Measurements from ENCODE around the gene ARMH1.
"Not testable (repeated sequence)": the region's sequence is repeated elsewhere in the genome, so short reads cannot be mapped to it uniquely, and the experiment has no call there.

ARMH1 gene

DNA sequence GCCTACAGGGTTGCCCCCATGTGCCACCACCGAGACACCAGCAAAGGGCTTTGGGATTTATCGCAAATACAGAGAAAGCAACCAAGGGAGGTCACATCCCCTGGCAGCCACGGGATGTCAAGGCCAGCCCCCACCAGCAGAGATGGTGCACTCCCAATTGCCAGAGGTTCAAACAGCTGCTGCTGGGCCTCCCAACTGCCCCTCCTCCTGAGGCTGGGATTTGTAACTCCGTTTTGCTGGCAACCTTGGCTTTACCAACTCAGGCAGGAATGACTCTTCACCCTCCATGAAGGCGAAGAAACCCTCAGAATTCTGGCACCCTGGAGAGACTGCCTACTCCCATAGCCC lies 11.9 kb upstream of the ARMH1 start:
- no peaks in the 10 kb centered on the region for H3K27me3 ChIP-seq (ENCODE audit: insufficient read depth, low read depth)
- no peaks in the 10 kb centered on the region for H3K36me3 ChIP-seq (ENCODE audit: insufficient read depth)
- H3K27ac ChIP-seq = no peak overlapping the region
- no peaks in the 10 kb centered on the region for H4K20me1 ChIP-seq (ENCODE audit: insufficient read depth)
- no peak overlapping the region for H2AFZ ChIP-seq (ENCODE audit: low read depth)
- H3K4me2 ChIP-seq = no peak overlapping the region
- no peak overlapping the region for H3K4me3 ChIP-seq (IDR thresholded peaks at IDR 0.05; ENCODE audit: insufficient read depth, low read depth, low read length)
- no peaks in the 10 kb centered on the region for H3K4me1 ChIP-seq (ENCODE audit: low read depth, poor library complexity, severe bottlenecking)
- no peak overlapping the region for H3K9ac ChIP-seq
- no peaks in the 10 kb centered on the region for H3K79me2 ChIP-seq (ENCODE audit: insufficient read depth, low read depth)
- TF ChIP-seq, protein P1, sequence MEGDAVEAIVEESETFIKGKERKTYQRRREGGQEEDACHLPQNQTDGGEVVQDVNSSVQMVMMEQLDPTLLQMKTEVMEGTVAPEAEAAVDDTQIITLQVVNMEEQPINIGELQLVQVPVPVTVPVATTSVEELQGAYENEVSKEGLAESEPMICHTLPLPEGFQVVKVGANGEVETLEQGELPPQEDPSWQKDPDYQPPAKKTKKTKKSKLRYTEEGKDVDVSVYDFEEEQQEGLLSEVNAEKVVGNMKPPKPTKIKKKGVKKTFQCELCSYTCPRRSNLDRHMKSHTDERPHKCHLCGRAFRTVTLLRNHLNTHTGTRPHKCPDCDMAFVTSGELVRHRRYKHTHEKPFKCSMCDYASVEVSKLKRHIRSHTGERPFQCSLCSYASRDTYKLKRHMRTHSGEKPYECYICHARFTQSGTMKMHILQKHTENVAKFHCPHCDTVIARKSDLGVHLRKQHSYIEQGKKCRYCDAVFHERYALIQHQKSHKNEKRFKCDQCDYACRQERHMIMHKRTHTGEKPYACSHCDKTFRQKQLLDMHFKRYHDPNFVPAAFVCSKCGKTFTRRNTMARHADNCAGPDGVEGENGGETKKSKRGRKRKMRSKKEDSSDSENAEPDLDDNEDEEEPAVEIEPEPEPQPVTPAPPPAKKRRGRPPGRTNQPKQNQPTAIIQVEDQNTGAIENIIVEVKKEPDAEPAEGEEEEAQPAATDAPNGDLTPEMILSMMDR (conservative IDR thresholded peaks at IDR 0.05; ENCODE audit: low read depth, low read length) = no peak

DNA sequence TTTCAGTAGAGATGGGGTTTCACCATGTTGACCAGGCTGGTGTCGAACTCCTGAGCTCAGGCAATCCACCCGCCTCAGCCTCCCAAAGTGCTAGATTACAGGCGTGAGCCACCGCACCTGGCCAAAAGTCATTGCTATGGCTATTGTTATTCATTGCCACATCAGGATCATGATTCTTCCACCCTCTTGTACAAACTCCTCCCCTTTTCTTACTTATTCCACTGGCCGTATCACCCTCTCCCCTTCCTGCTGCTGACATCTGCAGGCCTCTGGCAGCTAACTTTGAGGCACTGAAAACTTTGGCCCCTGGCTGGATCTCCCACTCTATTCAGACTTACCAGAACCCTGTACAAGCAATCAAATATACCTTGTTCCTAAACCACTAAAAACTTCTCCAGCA lies 11.1 kb upstream of the ARMH1 start:
- TF ChIP-seq, protein P1 (conservative IDR thresholded peaks at IDR 0.05; ENCODE audit: low read depth, low read length) = no peak
- H3K79me2 ChIP-seq (ENCODE audit: insufficient read depth, low read depth) = no peaks in the 10 kb centered on the region

DNA sequence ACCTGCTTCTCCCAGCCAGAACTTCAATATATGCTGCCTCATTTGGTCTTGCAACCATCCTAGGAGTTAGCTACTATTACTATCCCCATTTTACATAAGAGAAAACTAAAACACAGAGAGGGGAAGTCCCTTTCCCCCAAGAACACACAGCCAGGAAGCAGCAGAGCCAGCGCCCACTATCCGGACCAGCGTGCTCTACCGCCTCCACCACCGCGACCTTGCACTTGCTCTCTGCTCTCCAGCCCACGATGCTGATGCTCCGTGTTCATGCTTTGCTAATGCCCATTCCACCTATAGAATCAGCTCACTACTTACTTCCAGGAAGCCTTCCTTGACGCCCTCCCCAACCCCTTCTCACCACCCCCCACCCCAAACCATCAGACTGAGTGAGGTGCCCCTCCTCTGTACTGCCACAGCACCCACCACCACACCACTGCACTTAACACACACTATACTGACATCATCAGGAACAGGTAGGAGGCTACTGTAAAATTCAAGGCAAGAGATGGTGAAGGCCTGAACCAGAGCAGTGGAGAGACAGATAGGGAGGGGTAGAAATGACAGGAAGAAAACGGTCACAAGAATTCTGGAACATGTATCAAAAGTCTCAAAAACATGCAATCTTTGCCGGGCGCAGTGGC lies 9.7 kb upstream of the ARMH1 start:
- H3K4me3 ChIP-seq (IDR thresholded peaks at IDR 0.05; ENCODE audit: insufficient read depth, low read depth, low read length) = no peak overlapping the region
- TF ChIP-seq, protein P1 (conservative IDR thresholded peaks at IDR 0.05; ENCODE audit: low read depth, low read length) = no peak
- H4K20me1 ChIP-seq (ENCODE audit: insufficient read depth) = no peaks in the 10 kb centered on the region
- H3K36me3 ChIP-seq (ENCODE audit: insufficient read depth) = no peaks in the 10 kb centered on the region
- no peak overlapping the region for H2AFZ ChIP-seq (ENCODE audit: low read depth)
- H3K4me1 ChIP-seq (ENCODE audit: low read depth, poor library complexity, severe bottlenecking) = no peaks in the 10 kb centered on the region
- no peak overlapping the region for H3K9ac ChIP-seq
- no peak overlapping the region for H3K4me2 ChIP-seq
- no peaks in the 10 kb centered on the region for H3K27me3 ChIP-seq (ENCODE audit: insufficient read depth, low read depth)
- H3K27ac ChIP-seq = no peak overlapping the region
- H3K79me2 ChIP-seq (ENCODE audit: insufficient read depth, low read depth) = no peaks in the 10 kb centered on the region

More for the DNA sequence above, 11.1 kb upstream of the ARMH1 start:
- no peaks in the 10 kb centered on the region for H3K27me3 ChIP-seq (ENCODE audit: insufficient read depth, low read depth)
- no peaks in the 10 kb centered on the region for H3K36me3 ChIP-seq (ENCODE audit: insufficient read depth)
- H3K4me1 ChIP-seq (ENCODE audit: low read depth, poor library complexity, severe bottlenecking) = no peaks in the 10 kb centered on the region
- H2AFZ ChIP-seq (ENCODE audit: low read depth) = no peak overlapping the region
- H4K20me1 ChIP-seq (ENCODE audit: insufficient read depth) = no peaks in the 10 kb centered on the region
- H3K27ac ChIP-seq = no peak overlapping the region
- no peak overlapping the region for H3K9ac ChIP-seq
- no peak overlapping the region for H3K4me2 ChIP-seq
- no peak overlapping the region for H3K4me3 ChIP-seq (IDR thresholded peaks at IDR 0.05; ENCODE audit: insufficient read depth, low read depth, low read length)

DNA sequence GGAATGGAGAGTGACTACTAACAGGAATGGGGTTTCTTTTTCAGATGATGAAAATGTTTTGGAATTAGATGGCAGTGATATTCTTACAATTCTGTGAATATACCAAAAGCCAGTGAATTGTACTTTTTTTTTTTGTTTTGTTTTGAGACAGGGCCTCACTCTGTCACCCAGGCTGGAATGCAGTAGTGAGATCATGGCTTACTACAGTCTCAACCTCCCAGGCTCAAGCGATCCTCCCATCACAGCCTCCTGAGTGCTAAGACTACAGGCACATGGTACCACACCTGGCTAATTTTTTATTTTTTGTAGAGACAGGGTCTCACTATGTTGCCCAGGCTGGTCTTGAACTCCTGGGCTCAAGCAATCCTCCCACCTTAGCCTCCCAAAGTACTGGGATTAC lies 7.8 kb upstream of the ARMH1 start:
- not testable (repeated sequence) for H3K27me3 ChIP-seq (ENCODE audit: insufficient read depth, low read depth); H3K36me3 ChIP-seq (ENCODE audit: insufficient read depth); H3K4me3 ChIP-seq (IDR thresholded peaks at IDR 0.05; ENCODE audit: insufficient read depth, low read depth, low read length); H3K79me2 ChIP-seq (ENCODE audit: insufficient read depth, low read depth); H3K4me2 ChIP-seq; H4K20me1 ChIP-seq (ENCODE audit: insufficient read depth); H3K9ac ChIP-seq; H2AFZ ChIP-seq (ENCODE audit: low read depth); H3K27ac ChIP-seq
- peaks cover 11% of the 10 kb centered on the region for H3K4me1 ChIP-seq (ENCODE audit: low read depth, poor library complexity, severe bottlenecking)

DNA sequence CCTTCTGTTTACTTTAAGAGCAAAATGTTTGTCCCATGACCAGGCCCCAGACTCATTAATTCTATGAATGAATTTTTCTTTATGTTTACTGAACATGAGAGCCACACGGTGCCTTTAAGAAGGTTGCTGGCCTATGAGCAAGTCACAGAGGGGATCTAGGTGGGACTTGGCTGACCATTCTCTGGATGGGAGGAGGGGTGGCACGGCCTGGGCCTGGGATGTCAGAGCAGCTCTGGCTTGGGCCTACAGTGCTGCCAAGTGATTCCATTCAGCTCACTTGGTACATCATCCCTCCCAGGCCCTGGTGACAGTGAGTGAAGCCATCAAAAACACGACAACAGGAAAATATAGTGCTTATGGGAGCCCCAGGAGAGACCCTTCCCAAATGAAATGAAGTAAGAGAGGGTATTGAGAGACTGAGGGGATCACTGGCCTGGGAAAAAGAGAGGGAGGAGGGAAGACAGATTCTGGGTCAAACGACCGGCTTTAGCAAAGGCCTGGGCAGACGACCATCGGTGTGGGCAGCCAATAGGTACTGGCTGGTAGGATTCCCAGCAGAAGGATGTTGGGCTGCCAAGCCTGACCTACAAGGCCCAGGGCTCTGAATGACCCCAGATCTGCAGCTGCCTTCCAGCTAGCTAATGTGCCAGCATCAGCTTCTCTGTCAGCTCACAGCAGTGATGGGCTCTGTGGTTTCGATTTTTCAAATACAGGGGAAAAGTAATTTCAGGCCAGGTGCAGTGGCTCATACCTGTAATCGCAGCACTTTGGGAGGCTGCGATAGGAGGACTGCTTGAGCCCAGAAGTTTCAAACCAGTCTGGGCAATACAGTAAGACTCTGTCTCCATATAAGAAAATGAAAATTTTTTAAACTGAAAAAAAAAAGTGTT lies 3.5 kb upstream of the ARMH1 start:
- Histone ChIP-seq H3K79me2 (ENCODE audit: insufficient read depth, low read depth) (no peaks in the 10 kb centered on the region), H4K20me1 (ENCODE audit: insufficient read depth) (no peaks in the 10 kb centered on the region), H3K4me3 (IDR thresholded peaks at IDR 0.05; ENCODE audit: insufficient read depth, low read depth, low read length) (no peak overlapping the region), H3K27me3 (ENCODE audit: insufficient read depth, low read depth) (no peaks in the 10 kb centered on the region), H3K4me1 (ENCODE audit: low read depth, poor library complexity, severe bottlenecking) (peaks cover 28% of the 10 kb centered on the region), H2AFZ (ENCODE audit: low read depth) (no peak overlapping the region), H3K36me3 (ENCODE audit: insufficient read depth) (no peaks in the 10 kb centered on the region), H3K27ac (no peak overlapping the region), H3K4me2 (no peak overlapping the region), H3K9ac (no peak overlapping the region)
- TF ChIP-seq, protein P1 (conservative IDR thresholded peaks at IDR 0.05; ENCODE audit: low read depth, low read length) = no peak
